Activated naive CD4-positive, alpha-beta T cell treated with Interleukin-2 at 50 U/mL for 16 hours (primary cell): ENCODE results near the gene RAD51B.
A peak's percentile ranks its signal among the peaks of the same experiment; 100 is the strongest.

Experiments
- DNase-seq: peaks from one replicate; pipeline ENCODE4 v3.0.0-alpha.2; 2020

Gene RAD51B

DNA sequence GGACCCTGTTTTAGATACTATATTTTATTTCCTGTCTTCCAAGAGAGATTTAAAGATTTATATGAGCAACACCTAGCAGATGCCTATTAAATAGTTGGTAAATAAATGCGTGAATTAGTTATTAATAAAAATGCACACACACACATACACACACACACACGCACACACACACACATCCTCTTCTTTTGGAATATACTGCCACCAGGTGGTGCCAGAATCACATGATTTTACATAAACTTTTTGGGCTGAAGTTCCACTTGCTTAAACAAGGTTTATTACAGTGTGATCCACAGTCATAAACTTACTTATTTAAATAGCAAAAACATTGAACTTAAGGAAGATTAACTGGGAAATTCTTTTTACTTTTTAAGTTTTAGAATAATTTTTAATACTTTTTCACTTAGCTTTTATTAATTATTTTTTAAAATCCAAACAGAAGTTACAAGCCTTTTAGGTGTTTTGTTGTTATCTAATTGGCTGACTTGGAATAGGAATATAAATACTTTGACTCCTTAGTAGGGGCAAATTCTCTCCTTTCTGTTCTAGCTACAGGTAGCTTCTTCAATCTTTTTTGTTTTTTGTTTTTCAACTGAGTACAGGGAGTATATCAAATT is 17.5 kb downstream of the RAD51B start:
- DNase-seq = peak; percentile 27

DNA sequence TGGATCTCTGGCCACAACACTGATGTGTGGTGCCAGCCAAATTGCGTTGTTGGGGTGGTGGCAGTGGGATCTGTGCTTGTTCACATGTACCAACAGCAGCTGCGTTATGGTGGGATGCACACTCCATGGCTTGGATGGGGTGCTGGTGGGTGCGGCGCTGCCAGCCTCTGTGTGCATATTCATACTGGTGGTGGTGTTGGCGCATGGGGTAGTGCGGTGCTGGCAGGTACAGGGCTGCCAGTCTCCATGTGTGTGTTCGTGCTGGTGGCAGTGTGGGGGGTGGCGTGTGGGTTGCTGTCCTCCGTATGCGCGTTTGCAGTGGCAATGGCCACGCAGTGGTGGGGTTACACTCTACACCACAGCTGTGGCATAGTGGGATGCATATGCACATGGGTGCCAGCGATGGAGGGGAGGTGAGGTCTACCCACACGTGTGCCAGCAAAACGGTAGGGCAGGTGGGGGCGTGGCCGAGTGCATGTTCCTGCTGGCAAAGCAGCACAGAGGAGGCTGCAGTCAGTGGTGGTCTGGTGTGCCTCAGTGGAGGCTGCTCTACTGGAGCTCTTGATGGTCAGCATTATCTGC is 26.5 kb downstream of the RAD51B start:
- no peak for DNase-seq

DNA sequence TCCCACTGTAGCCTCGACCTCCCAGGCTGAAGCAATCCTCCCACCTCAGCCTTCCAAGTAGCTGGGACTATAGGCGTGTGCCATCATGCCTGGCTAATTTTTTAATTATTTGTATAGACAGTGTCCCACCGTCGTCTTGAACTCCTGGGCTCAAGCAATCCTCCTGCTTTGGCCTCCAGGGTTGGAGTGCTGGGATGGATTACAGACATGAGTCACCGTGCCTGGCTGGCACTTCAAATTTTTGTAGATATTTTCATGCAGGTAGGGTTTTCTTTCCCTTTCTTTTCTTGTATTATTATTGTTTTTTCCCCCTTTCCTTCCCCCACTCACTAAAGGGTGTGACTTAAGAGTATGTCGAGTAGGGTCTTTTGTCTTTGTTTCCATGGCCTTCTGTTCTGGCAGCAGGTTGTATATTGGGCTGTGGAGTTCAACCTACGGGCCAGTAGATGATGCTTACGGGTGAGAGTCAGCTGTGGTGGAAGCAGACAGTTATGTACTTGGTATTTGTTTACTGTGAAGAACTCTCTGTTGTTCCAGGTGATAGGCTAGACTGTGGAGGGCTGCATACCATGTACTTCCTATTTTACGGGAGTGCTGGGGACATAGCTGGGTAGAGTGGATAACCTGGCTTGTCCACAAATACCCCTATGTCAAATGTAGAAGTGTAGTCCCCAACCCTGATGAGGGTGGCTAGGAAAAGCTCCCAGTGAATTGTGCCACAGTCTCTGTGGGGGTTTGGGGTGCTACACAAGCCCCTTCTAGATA is 30.7 kb downstream of the RAD51B start:
- no peak for DNase-seq

DNA sequence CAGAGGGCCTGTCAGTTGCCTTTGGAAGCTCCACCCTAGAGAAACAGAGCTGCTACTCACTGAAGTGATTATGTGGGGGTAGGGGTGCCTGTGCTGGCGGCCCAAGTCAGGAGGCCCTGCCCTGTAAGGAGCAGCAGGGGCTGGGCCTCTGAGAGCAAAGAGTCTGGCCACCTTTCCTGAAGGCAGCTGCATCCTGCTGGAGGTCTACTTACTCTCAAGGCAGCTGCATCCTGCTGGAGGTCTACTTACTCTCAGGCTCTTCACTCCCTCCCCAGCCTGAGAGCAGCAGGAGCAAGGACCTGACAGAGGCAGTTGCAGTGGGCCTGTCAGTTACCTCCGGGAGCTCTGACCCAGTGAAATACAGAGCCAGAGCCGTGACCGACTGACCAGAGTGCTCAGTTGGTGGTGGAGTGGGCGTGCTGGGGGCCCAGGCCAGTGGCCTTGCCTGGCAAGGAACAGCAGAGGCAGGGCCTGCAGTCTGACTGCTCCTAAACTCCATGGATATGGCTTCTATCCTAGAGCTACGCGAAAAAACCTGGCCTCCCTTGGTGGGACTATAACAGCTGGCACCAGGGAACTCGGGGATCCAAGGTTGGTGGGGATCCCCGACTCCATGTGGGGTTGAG is 32.3 kb downstream of the RAD51B start:
- DNase-seq = no peak

DNA sequence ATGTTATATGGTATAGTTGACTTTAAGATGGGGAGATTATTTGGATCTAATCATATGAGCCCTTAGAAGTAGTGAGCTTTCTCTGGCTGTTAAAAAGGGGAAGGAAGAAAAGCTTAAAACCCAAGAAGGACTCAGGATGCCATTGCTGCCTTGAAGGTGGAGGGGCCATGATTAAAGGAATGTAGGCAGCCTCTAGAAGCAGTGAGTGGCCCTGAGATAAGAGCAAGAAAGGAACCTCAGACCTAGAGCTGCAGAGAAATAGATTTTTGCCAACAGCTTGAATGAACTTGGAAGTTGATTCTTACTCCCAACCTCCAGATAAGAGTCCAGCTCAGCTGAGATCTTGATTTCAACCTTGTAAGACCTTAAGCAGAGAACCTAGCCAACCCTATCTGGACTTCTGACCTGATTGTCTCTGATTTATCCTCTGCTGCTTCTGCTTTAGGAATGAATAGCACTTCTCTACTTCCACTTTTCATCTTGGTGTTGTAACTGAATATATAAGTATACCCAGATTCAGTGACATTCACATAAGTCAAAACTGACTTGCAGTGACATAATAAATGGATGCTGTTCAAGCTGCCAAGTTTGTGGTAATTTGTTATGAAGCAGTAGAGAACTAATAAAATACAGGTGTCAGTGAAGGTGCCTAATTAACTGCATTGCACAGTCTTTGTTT is 33.5 kb downstream of the RAD51B start:
- no peak for DNase-seq

DNA sequence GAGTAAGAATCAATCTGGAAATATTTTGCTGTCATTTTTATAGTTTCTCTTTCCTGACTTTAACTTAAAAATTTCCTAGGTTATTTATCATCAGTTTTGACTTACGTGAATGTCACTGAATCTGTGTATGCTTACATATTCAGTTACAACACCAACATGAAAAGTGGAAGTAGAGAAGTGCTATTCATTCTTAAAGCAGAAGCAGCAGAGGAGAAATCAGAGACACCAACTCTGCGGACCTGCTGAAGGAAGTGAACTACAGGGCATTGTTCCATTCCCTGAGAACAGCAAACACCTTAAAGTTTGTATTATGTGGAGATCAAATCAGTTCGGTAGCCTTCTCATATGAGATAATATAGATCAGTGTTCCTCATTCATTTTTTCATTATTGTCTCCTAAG is 34.1 kb downstream of the RAD51B start:
- DNase-seq = no peak

DNA sequence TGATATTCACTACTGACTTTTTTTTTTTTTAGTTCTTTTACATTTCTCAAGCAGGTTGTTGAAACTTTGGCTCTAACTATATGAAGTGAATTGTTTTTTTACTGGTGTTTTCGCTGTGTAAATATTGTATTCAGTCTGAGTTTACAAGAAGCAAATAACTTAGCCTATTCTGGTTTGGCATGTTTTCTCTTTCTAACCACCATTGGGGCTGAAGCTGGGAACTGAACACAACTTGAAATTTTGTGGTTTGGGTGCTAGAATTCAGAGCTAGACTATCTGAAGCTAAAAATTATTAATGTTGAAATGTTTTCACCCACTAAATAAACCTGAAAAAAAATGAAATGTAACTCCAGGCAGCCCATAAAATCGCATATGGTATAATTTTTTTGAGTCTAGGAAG is 37.2 kb downstream of the RAD51B start:
- DNase-seq = no peak

DNA sequence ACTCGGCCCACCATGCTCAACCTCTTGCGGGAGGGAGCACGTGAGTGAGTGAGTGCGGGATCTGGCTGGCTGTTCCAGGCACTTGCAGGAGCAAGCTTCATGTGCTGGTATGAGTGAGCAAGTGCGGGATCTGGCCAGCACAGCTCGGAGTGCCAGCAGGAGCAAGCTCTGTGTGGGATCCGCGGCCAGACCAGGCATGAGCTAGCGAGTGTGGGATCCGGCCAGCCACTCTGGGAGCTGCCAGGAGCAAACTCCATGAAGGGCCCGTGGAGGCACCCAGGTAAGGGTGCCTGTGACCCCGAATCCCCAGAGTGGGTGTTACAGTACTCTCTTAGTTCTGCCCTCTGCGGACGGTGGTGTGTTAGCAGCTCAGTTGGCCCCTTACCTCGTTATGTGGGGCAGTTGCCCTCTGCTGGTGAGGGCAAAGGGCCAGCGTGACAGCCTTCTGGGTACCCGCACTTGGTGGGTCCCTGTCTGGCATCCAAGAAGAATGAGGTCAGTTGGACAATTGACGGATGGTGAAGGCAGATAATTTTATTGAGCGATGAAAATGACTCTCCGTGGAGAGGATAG is 38.3 kb downstream of the RAD51B start:
- DNase-seq = no peak

DNA sequence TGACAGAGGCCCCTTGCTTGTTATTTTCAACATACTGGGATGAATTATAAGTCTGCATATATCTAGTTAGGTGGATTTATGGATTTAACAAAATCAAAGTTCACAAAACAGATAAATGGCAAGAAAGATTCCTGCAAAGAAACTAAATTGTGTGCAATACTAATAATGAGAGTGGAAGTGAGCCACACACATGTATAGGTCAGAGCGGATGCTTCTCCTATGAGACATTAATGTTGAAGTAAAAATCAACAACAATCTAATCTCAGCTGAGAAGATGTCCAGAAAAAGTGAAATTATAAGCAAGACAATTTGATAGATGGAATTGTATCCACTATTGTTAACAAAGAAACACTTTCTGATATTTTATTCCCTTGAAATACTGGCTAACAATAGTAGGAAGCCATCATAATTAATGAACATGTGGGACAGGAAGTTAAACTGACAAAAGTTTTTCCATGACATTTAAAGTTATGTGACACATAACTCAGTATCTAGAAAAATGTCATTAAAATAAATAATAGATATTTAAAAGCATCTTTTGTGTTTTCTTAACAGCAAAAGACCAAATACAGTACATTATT is 39.7 kb downstream of the RAD51B start:
- no peak for DNase-seq

DNA sequence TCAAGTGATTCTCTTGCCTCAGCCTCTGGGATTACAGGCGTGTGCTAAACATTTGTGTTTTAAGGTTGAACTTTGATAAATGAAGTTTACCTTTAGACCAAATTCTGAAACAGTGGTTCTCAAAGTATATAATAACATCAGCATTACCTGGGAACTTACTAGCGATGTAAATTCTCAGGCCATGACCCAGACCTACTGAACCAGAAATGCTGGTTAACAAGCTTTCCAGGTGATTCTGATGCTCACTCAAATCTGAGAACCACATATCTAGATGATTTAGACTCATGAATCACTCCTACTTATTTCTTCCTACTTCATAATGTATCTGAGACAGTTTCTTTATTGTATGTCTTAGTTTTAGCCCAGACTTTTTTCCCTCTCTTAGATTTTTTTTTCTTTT is 43.6 kb downstream of the RAD51B start:
- no peak for DNase-seq

DNA sequence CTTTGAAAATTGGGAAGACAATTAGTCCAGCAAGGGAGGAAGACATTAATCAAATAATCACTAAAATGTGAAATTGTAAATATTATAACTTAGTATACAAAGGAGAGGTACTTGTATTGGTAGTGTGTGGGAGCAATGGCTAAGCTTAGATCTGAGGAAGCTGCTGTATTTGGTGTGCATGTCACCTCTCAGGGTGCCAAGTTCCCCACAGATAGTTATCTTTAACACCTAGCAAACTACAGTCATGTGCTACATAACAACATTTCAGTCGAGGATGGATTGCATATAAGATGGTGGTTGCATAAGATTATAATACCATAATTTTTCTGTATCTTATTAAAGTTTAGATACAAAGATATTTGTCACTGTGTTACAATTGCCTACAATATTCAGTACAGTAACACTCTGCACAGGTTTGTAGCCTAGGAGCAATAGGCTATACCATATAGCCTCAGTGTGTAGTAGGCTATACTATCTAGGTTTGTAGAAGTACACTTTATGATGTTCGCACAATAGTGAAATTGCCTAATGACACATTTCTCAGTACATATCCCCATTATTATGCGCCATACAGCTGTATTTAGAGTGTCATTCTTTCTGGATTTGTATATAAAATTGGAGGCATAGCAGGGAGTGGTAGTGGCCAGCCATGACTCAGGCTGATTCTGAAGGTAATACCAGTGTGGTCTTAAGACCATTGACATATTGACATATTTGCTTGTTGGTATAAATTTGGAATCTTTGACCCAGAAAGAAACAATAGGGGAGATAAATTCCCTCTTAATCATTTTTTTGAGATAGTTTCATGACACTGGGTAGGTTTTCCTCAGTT is 55.8 kb downstream of the RAD51B start:
- no peak for DNase-seq

DNA sequence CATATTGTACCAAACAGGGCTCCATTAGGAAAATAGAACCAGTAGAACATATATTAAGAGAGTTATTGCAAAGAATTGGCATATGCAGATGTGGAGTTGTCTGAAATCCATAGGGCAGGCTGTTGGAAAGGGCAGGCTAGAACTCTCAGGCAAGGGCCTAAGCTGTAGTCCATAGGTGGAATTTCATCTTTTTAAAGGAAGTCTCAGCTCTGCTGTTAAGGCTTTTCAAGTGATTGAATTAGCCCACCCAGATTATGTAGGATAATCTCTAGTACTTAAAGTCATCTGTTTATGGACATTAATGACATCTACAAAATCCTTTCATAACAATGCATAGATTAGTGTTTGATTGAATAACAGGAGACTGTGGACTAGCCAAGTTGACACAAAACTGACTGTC is 59.4 kb downstream of the RAD51B start:
- DNase-seq = no peak

DNA sequence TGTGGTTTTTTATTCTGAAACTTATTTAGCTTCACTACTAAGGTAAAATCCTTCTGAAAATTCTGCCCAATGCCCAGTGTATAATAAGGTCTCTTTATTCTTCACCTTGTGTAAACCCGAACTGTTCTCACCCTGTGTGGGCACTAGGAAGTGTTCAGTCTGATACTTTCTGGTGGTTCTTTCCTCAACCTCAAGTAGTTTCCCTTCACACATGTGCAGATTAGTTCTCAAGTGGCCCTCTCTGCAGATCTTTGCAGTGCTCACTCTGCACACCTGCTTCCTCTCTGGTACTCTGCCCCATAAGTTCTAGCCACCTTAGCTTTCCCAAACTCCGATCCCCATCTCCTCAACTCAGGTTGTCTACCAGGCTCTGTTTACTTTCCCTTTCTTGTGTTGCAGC is 61.6 kb downstream of the RAD51B start:
- no peak for DNase-seq

DNA sequence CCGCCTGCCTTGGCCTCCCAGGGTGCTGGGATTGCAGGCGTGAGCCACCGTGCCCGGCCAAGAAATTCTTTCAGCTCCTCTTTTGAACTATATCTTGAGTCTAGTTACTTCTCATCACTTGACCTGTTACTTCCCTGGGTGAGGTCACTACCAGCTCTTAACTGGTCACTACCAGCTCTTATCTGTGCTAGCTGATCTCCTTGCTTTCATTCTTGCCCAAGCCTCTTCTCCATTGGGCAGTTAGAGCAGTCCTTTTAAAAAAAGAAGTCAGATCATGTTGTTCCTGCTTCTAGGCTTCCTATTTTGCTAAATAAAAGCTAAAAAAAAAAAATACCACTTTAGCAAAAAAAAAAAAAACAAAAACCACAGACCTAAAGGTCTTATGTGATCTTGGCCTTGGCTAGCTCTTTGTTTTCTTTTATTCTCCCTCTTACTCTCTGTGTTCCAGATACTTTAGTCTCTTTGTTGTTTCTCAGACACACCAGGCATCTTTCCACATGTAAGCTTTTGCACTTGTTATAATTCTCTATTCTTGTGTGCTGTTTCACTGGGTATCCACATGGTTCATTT is 63.5 kb downstream of the RAD51B start:
- DNase-seq = no peak

DNA sequence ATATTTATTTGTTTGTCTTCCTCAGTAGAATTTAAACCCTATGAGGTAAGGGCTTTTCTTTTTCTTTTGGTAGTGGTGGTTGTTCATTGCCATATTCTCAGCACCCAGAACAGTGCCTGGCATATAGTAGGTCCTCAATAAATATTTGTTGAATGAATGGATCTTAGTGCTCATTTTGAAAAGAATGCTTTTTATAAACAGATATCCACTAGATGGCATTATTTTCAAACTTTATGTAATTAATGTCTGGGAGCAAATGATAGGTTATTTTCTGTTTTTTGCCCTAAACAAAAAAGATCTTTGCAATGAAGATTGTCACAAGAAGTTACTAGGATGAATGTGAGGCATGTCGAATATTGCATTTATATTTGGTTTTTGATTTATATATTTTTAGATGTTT is 64.1 kb downstream of the RAD51B start:
- DNase-seq = no peak

DNA sequence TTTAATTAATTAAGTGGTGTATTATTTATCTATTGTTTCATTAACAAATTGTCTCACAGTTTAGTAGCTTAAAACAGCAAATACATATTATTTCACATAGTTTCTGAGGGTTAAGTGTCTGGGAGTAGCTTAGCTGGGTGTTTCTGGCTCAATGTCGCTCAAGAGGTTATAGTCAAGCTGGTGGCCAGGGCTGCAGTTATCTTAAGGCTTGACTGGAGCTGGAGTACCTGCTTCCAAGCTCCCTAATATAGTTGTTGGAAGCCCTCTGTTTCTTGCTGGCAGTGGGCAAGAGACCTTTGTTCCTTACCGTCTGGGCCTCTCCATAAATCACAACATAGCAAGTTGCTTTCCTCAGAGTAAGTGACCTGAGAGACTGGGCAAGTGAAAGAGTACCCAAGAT is 66.6 kb downstream of the RAD51B start:
- DNase-seq = no peak

DNA sequence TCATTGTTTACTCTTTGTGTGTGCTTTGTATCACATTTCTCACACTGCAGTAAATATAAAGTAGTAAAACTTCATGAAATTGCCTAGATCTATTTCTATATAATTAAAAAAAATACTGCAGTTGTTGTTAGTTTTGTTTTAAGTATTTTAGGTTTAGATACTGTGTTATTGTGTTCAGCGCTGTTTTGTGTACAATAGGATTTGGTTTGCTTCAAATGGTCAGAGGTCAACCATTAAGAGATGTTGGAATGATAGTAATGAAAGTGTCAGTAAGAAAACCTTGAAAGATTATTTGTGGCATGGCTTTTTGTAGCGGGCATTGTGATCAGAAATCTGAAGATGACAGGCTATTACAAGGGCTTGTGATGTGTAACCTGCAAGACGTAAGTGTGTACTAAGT is 67.9 kb downstream of the RAD51B start:
- DNase-seq = no peak

DNA sequence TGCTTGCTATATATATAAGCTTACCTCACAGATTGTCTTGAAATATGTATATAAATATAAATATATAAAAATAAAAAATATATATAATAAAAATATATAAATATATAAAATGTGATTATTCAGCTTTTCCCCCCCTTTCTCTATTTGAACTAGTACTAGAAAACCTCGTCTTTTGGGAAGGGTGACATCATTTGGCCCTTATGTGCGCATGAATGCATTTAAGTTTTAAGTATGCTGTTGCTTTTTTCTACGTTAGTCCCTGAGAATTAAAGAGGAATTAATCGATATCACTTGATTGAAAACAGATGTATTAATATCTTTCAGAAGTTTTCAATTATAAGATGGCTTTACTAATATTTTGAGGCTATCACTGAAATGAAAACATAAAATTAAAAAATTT is 69.9 kb downstream of the RAD51B start:
- DNase-seq = no peak

DNA sequence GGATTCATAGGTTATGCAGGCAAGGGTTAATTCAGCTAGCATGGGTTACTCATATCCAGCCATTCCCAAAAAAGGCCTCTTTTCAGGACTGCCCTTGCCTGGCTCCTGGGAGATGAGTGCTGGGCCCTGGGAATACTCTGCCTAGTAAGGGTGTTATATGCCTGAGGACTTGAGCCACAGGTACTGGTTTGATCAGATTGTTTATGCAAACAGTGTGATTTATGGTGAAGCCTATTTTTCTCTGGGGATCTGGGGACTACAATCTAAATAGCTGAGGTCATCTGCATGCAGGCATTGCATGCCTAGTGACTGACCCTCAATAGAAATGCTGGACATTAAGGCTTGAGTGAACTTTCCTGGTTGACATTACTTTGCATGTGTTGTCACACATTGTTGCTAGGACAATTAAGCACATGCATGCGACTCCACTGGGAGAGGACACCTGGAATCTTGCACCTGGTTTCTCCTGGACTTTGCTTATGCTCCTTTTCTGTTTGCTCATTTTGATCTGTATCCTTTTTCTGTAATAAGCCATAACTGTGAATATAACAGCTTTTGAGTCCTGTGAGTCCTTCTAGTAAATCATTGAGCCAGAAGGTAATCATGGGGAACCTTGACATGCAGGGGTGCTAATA is 73.0 kb downstream of the RAD51B start:
- DNase-seq = no peak

DNA sequence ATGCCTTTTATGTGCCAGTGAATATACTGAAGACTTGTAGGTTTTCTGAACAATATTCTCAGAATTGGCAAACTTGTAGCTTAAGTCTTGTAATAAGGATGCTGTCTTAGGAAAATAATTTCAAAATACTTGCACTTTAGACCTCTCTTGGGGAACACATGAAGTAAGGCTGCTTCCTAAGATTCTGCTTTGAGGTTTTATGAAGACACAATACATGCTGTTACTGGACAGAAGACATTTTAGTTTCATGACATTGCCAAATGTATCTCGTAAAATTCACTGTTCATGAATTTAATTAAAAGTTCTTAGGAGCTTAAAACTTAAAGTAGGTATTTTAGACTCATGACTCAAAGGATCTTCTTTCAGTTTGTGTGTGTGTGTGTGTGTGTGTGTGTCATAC is 80.7 kb downstream of the RAD51B start:
- no peak for DNase-seq
